Stimulated activated CD4-positive, alpha-beta T cell treated with anti-CD3 and anti-CD28 coated beads, TNF-alpha, amount 100 ng/mL, for 48 hours (primary cell): ENCODE measurements around the gene PSMA6.
"Not testable (repeated sequence)": the region's sequence is repeated elsewhere in the genome, so short reads cannot be mapped to it uniquely, and the experiment has no call there.

Experiments
- DNase-seq, 3 donors: peaks; one replicate each; pipeline ENCODE4 v3.0.0-alpha.2; 2020; ENCODE audit warnings: low read depth in 3 of 3

PSMA6 gene

DNA sequence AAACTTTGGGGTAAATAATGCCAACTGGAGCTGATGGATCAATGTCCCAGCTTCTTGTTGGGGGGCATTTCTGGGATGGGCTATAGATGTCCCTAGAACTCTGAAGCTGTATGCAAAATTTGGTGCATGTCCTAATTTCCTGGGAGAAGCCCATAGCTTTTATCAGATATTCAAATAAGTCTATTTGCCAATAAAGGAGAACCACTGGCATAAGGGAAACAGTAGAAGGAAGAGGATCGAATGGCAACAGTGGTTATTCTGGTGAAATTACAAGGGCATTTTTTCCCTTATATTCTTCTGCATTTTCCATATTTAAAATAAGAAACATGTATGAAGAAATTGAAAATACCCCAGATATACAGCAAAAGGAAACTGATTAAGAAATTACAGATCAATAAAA is 34.2 kb downstream of the PSMA6 start:
- no peak for DNase-seq

- no peak for DNase-seq
Observed at GRCh38 chr14:35331605-35332516, 39.7 kb downstream of the PSMA6 start.

DNA sequence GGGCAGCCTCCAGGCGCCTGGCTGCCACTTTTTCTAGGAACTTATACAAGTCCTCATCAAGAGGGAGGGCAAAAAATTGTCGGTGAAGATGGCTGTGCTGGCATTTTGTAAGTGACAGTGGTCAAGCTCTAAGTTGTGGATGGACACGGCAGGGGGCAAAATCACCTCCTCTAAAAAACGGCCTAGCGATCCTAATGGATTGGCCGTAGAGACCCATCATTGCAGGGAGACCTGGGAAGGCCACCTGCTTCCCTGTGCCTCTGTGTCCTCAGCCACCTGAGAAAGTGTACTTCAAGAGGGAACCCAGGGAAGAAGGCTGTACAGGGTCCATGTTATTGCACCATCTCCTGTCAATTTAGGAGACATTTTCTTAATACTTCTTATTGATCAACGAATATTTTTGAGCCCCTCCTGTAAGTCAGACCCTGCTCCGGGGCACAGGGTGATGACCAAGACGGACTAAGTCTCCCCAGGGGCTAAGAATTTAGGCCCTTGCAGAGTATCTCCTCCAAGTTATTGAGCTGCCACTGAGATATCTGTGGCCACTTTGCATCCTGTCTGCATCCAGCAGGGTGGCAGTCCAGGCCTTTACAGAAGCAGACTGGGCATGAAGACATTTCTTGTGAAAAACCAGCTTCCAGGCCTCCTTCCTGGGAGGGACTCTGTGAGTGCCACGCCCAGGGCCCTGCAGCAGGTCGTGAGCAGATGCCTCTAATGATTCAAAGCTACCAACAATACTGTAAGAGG is 40.5 kb downstream of the PSMA6 start:
- peak in 2 of 3 donors; percentile 52 to 62 for DNase-seq

- no peak for DNase-seq
Observed at GRCh38 chr14:35333264-35333730, 41.1 kb downstream of the PSMA6 start.

GRCh38 chr14:35333797-35334743 is 41.9 kb downstream of the PSMA6 start:
- peak in 1 of 3 donors; percentile 24 for DNase-seq

GRCh38 chr14:35335388-35336092 is 43.4 kb downstream of the PSMA6 start:
- no peak for DNase-seq

- DNase-seq = not testable (repeated sequence)
Observed at GRCh38 chr14:35336171-35336493, 44.0 kb downstream of the PSMA6 start.

DNA sequence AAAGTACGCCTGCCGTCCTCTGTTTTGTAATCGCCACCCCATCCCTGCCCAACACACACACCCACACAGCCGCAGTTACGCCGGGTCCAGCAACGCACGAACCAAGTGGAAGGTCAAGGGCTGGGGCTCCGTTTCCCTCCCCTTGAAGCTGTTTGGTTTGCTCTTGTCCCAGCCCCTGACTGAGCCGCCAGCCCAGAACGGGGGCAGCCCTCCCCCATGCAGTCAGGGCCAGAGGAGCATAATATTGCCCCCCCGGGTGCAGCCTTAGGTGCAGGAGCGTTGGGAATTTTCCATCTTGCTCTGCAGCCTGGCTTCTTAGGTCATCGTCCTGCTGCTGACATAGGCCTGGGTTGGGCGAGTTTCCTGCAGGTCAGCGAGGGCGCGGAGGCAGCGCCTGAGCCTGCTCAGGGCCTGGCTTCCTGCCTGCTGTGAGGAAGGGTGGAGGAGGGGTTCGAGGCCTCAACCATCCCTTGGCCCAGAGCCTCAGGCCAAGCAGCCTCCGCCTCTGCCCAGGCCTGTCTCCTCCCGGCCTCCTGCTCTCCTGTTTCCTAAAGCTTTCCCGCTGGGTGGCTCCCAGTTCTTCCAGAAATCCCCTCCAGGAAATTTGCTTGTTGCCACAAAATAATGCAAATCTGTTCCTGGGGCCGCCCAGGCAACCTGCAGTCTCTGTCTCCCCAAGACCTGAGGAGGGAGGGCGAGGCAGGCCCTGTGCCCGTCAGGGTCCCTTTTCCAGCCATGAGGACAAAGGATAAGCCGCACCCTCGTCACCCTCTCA is 44.5 kb downstream of the PSMA6 start:
- no peak for DNase-seq

DNA sequence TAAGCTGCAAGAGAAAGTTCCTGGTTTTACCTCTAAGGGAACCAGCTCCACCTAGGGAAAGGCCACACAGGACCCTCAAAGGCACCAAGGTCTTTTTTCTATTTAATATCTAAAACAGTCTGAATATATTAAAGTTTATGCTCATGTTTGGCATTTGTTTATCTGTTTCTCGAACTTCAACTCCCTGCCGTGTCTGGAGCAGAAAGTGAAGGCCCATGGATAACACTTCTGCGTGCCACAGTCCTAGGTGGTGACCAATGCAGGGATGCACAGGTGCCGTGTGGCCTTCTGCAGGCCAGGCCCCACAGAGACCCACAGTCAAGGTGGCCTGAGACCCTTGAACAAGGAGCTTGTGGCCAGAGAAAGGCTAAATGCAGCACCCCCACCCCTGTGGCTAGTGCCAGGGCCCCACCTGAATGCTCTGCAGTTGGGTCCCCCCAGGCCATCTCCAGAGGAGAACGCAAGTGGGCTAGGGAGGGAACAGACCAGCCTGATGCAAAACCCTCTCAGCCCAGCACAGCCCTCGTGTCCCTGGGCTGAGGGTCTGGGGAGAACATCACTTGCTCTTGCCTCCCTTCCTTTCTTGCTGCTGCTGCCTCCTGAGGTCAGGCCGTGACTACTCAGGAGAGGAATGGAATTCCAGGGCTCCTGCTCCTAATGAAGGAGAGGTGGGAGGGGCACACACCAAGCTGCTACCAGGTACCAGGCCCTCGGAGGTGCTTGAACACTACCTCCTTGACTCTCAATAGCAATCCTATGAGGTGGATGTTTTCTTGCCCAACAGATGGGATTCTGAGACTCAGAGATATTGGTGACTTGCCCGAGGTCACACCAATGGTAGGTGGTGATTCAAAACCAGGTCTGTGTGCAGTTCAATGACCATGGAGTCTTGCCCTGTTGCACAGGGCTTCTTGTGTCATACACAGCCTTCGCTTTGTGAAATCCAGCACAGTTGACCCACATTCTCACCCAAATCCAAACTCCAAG is 45.4 kb downstream of the PSMA6 start:
- no peak for DNase-seq

- no peak for DNase-seq
Observed at GRCh38 chr14:35338731-35339405, 46.7 kb downstream of the PSMA6 start.

DNA sequence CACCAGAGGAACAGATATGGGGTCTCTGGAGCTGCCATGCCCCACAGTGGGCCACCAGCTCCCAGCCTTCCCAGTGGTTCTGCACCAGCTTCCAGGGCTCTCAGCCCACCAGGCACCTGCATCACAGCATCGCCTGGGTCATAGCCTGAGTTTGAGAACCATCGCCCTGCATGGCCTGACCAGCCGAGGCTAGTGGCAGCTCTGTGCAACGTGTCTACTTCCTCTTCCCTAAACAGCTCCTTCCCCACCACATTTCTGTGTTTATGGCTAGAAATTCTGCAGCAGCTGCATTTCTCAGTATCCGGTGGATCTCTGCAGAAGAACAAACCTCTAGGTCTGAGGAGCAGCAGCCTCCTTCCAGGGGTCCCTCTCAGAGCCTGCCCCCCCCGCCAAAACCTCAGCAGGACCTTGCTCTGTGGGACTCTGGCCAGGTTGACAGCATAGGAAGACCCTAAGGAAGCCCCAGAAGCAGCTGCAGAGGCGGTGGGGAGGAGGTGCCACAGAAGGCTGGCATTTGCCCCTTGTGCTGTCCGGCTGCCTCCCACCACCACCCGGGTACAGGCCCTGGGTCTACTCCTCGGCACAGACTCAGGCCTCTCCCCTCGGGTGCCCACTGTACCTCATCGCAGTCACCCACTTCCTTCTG is 47.7 kb downstream of the PSMA6 start:
- DNase-seq = no peak

DNA sequence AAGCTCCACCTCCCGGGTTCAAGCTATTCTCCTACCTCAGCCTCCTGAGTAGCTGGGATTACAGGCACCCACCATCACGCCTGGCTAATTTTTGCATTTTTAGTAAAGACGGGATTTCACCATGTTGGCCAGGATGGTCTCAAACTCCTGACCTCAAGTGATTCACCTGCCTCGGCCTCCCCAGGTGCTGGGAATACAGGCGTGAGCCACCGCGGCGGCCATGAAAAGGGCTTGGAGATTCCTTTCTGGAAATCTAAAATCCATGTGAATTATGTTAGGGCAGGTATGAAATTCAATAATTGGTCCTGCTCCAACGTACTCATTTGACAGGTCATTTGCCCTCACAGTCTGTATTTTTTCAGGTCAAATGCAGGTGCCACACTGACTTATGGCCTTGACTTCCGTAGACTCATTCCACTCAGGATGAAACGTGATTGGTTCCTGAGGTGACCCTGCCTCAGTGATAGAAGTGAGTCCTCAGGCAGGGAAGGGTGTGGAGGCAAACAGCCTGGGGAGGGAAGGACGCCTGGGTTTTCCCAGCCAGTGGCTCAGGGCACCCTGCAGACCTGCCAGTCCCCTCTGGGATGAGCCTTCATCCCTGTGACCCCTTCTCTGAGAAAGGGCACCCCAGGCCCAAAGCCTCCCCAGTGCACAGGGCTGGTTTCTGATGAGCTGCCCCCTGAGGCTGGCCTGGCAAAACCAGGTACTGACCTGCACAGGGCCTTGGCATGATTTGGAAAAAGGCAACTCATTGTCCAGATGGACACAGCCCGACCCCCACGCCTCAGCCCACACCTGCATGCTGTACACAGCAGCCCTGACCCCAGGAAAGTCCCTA is 48.7 kb downstream of the PSMA6 start:
- DNase-seq = no peak

DNA sequence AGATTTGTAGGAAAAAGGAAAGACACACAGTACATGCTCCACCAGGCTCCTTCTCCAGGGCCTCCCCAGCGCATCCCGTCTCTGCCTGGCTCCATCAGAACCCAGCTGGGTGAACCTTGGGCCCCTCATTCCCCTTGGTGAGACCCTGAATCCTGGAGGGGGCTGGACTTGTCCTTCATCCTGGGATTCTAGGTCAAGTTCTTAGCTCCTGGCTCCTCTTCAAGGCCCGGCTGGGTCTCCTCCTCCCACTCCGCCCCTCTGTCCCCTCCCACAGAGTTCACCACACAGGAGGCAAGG is 49.2 kb downstream of the PSMA6 start:
- DNase-seq = no peak

DNA sequence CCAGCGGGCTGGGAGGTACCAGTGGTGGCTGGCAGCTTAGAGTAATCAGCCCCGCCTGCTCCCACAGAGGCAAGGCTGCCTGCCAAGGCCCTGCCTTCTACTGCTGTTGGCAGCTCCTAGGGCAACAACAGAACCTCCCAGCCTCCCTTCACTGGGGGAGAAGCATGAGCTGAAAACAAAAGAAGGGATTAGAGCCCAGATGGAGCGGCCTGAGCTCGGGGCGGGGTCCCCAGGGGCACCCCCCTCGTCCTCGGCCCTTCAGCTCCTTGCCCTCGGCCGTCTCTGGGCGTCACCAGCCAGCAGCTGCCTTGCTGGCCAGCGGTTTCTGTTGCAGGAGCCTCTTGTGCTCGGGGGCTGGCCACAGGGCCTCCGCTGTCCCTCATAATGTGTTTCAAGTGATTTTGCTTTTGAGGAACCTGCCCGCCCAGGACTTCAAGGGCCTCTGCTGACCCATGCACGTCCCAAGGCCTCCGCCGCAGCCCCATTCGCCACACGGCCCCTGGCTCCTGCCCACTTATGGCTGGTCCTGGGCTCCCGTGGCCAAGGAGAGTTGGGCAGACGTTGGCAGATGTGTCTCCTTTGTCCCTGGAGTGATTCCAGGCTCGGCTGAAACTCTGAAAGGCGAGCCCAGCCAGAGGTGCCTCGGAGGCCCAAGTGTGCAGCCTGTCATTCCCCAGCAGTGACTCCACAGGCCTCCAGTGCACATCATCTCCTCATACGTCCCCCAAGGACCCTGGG is 49.7 kb downstream of the PSMA6 start:
- no peak for DNase-seq

GRCh38 chr14:35342489-35343010 is 50.4 kb downstream of the PSMA6 start:
- DNase-seq = no peak

DNA sequence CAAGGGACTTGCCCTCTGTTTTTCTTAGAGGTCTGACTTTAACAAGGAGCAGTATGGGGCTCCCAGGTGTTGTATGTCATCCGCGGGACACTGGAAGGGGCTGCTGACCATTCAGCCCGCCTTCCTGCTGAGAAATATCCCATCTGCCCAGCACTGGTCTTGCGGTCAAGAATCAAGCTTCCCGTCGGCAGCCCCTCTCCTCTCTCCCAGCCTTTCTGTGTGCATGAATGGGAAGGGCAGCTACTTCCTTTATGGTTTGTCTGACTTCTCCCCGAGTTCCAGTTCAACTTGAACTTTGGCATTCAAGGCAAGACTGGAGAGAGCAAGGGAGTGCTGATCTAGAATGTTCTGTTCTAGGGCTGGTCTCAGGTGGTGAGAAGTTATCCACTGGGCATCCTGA is 51.5 kb downstream of the PSMA6 start:
- DNase-seq = no peak
